HCT116 (cell line): ENCODE measurements around the gene OPN1SW.

Experiments used
- CEBPB ChIP-seq: IDR thresholded peaks from 2 replicates; pipeline ENCODE4 v1.6.1; 2012; ENCODE audit warnings: low read depth
- EZH2 ChIP-seq: fragments of 200-600 bp; sonication (generic); IDR thresholded peaks from 2 replicates; pipeline ENCODE4 v1.6.1; 2017; ENCODE audit warnings: antibody characterized with exemption, mixed run types
- ZFX ChIP-seq: fragments of 450-650 bp; IDR thresholded peaks from 2 replicates; pipeline ENCODE4 v1.6.1; 2017
- TF ChIP-seq, protein P1 (sequence below), 3 experiments: fragments of 200-600 bp in 1 of 3; sonication (generic) in 1 of 3; IDR thresholded peaks in 2 of 3; conservative IDR thresholded peaks in 1 of 3; 2 replicates each; pipeline ENCODE4 v1.5.1; 2012 to 2017; ENCODE audit warnings: low read depth in 2 of 3, low read length in 2 of 3, antibody characterized with exemption in 1 of 3, borderline replicate concordance in 1 of 3, control low read depth in 1 of 3, mild to moderate bottlenecking in 1 of 3, mixed read lengths in 1 of 3, mixed run types in 1 of 3, moderate library complexity in 1 of 3; ENCODE audit not compliant: insufficient read depth in 1 of 3

GRCh38 chr7:128818694-128819093 lies 43.1 kb upstream of the OPN1SW start:
- no peak for TF ChIP-seq EZH2
- TF ChIP-seq, protein P1, sequence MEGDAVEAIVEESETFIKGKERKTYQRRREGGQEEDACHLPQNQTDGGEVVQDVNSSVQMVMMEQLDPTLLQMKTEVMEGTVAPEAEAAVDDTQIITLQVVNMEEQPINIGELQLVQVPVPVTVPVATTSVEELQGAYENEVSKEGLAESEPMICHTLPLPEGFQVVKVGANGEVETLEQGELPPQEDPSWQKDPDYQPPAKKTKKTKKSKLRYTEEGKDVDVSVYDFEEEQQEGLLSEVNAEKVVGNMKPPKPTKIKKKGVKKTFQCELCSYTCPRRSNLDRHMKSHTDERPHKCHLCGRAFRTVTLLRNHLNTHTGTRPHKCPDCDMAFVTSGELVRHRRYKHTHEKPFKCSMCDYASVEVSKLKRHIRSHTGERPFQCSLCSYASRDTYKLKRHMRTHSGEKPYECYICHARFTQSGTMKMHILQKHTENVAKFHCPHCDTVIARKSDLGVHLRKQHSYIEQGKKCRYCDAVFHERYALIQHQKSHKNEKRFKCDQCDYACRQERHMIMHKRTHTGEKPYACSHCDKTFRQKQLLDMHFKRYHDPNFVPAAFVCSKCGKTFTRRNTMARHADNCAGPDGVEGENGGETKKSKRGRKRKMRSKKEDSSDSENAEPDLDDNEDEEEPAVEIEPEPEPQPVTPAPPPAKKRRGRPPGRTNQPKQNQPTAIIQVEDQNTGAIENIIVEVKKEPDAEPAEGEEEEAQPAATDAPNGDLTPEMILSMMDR (IDR thresholded peaks at IDR 0.05 in 2 of 3, conservative IDR thresholded peaks at IDR 0.05 in 1 of 3; ENCODE audit: borderline replicate concordance in 1 of 3, insufficient read depth in 1 of 3, low read depth in 2 of 3, low read length in 2 of 3): no peak
- TF ChIP-seq CEBPB: no peak
- no peak for TF ChIP-seq ZFX
